Activated CD4-positive, alpha-beta T cell treated with anti-CD3 and anti-CD28 coated beads for 36 hours (primary cell): Measurements from ENCODE around the gene KRT86. TPM values are rescaled to one million over a fixed set of nuclear protein-coding genes. Genes with fewer than 3 reads are reported as not detected.

ENCODE experiments used
- ATAC-seq: fragments of 200-7000 bp; cut with Tn5 transposase; one replicate; pipeline ENCODE4 v1.10.0; 2021; ENCODE audit warnings: mild to moderate bottlenecking, moderate library complexity
- CTCF ChIA-PET: fragments of 350-600 bp; sonication (Branson Sonifier 250); formaldehyde crosslinking; loops from one replicate; lab custom pipeline; 2021; ENCODE audit warnings: antibody characterized with exemption; lab: Charles Lee
- POLR2A ChIA-PET: fragments of 350-600 bp; sonication (Branson Sonifier 250); formaldehyde crosslinking; loops from one replicate; lab custom pipeline; 2021; ENCODE audit warnings: antibody characterized with exemption, inconsistent platforms; lab: Charles Lee
- DNase-seq: peaks from one replicate; pipeline ENCODE4 v3.0.0-alpha.2; 2020
- H3K27ac Mint-ChIP-seq: one replicate; pipeline ENCODE4 v1.8.0; 2021; ENCODE audit warnings: mixed read lengths
- H3K27me3 Mint-ChIP-seq: one replicate; pipeline ENCODE4 v1.8.0; 2021; ENCODE audit warnings: mixed read lengths
- H3K36me3 Mint-ChIP-seq: one replicate; pipeline ENCODE4 v1.8.0; 2021; ENCODE audit warnings: low read depth, mixed read lengths
- H3K4me1 Mint-ChIP-seq: one replicate; pipeline ENCODE4 v1.8.0; 2021; ENCODE audit warnings: mixed read lengths
- H3K4me3 Mint-ChIP-seq: one replicate; pipeline ENCODE4 v1.8.0; 2021; ENCODE audit warnings: mild to moderate bottlenecking, moderate library complexity, mixed read lengths
- H3K9me3 Mint-ChIP-seq: one replicate; pipeline ENCODE4 v1.8.0; 2021; ENCODE audit warnings: low read depth, mixed read lengths
- intact Hi-C, 2 experiments: fragments of 100-400 bp; cut with DNase I in 1 of 2; cut with micrococcal nuclease in 1 of 2; formaldehyde crosslinking; loops; one replicate each; pipeline versions ENCODE4 v1.14.2 to v1.15.1; 2022 to 2024; cut with DNase I, micrococcal nuclease
- total RNA-seq, 2 experiments: library from RNA; stranded (reverse); gene quantifications; one replicate each; pipeline ENCODE4 v1.2.3, GENCODE V29; 2021

The KRT86 gene
- total RNA-seq, 2 experiments from 2014 or later, result not detected

DNA sequence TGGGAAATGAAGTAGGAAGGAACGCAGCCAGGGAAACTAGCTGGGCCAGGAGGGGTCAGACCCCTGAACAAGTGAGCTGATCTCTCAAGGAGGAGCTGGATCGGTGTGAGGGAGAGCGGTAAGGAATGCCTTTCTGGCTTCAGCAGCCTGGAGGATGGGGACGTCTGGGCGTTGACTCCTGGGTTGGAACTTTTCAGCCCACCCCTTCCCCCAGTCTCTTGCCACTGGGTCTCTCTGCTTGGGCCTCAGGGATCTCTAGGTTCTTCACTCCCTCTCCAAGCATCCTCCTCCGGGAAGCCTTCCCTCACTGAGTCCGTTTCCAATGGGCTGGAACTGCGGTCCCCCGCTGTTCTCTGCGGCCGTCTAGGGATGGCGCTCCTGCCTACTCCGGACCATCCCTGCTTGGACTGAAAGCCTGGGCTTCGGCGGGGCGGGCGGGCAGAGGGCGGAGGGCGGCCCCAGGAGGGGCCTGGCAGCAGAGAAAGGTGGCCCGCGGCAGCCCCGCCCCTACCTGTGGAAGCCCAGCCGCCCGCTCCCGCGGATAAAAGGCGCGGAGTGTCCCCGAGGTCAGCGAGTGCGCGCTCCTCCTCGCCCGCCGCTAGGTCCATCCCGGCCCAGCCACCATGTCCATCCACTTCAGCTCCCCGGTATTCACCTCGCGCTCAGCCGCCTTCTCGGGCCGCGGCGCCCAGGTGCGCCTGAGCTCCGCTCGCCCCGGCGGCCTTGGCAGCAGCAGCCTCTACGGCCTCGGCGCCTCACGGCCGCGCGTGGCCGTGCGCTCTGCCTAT, 41.6 kb upstream of the KRT86 start, which contains the start of gene KRT7:
KRT7 (plus strand) TSS at position 570 of the 788 bp plus-strand sequence; CDS start at position 624, 54 bp downstream.
- no peaks in the 10 kb centered on the region for H3K36me3 Mint-ChIP-seq
- ATAC-seq (no peak), DNase-seq (no peak)
- POLR2A ChIA-PET, result no interaction called here
- H3K9me3 Mint-ChIP-seq, result no peaks in the 10 kb centered on the region
- intact Hi-C loops, result no loop called here
- CTCF ChIA-PET, result interaction anchor here (1.2 kb wide), 1 partner anchor 8 kb away, joined by 3 read pairs; no protein-coding TSS in a partner anchor
- no peak within 1 kb of the TSS for H3K27ac Mint-ChIP-seq
- no peaks in the 10 kb centered on the region for H3K4me1 Mint-ChIP-seq
- peaks cover 51% of the 10 kb centered on the region for H3K27me3 Mint-ChIP-seq
- H3K4me3 Mint-ChIP-seq, result no peak within 1 kb of the TSS

DNA sequence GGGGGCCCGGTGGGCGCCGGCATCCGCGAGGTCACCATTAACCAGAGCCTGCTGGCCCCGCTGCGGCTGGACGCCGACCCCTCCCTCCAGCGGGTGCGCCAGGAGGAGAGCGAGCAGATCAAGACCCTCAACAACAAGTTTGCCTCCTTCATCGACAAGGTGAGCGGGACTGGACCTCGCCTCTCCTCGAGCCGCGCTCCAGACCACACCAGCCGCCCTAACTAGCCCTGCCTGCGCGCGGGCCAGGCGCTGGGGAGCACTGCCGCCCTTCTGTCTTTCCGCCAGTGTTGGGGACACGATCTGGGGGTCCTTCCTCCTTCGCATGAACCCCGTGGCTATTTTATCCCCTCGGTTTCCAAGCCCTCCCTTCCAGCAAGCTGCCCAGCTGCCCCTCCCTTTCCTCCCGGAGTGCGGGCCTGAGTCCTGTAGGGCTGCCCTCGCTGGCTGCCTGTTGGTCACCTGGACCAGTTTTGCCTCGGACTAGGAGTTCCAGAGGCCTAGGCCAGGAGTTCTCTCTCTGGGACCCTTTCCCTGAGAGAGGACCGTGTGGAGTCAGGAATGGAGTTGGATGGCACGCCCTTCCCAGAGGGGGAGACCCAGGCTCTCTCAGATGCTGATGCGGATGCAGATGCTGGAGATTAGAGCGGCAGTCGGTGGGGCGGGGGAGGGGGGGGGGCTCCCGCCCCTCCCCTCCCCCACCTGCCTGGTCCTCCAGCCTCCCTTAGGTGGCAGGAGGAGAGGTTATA, 40.8 kb upstream of the KRT86 start:
- intact Hi-C loops, result no loop called here
- CTCF ChIA-PET, result interaction anchor here (1.2 to 1.3 kb wide), 2 partner anchors 9 to 46 kb away, joined by 3 read pairs; no protein-coding TSS in a partner anchor

DNA sequence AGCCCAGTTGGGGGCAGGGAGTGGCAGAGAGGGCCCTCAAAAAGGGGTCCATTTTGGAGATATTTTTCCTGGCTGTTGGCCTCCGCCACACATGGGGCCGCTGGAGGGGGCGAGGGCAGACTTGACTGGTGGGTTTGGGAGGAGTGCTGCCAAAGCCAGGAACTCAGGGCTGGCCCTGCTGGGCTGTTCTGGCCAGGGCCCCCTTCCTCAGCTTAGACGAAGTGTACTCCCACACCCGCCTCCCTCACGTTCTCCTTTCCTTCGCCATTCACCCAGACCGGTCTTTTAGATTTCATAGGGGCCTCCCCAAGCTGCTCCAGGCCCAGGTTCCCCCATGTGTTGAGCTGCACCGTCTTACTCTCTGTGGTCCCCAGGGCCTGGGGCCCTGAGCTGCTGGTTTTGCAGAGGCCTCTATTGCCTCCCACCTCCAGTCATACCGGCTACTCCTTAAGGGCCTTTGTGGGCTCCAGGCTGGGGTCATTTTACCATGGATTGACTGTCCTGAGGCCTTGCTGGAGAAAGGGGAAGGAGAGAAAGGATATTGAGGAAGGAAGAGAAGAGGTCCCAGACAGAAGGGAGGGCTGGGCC, 40.1 kb upstream of the KRT86 start:
- POLR2A ChIA-PET, result no interaction called here
- H3K27me3 Mint-ChIP-seq, result peaks cover 42% of the 10 kb centered on the region
- CTCF ChIA-PET, result interaction anchor here (1.3 kb wide), 1 partner anchor 45 kb away, joined by 3 read pairs; no protein-coding TSS in a partner anchor

More for the DNA sequence above, 40.8 kb upstream of the KRT86 start:
- DNase-seq, result no peak
- Mint-ChIP-seq H3K4me1 (no peaks in the 10 kb centered on the region), H3K27ac (no peak overlapping the region), H3K9me3 (no peaks in the 10 kb centered on the region), H3K4me3 (no peak overlapping the region), H3K27me3 (peaks cover 48% of the 10 kb centered on the region), H3K36me3 (no peaks in the 10 kb centered on the region)
- POLR2A ChIA-PET, result no interaction called here
- no peak for ATAC-seq

DNA sequence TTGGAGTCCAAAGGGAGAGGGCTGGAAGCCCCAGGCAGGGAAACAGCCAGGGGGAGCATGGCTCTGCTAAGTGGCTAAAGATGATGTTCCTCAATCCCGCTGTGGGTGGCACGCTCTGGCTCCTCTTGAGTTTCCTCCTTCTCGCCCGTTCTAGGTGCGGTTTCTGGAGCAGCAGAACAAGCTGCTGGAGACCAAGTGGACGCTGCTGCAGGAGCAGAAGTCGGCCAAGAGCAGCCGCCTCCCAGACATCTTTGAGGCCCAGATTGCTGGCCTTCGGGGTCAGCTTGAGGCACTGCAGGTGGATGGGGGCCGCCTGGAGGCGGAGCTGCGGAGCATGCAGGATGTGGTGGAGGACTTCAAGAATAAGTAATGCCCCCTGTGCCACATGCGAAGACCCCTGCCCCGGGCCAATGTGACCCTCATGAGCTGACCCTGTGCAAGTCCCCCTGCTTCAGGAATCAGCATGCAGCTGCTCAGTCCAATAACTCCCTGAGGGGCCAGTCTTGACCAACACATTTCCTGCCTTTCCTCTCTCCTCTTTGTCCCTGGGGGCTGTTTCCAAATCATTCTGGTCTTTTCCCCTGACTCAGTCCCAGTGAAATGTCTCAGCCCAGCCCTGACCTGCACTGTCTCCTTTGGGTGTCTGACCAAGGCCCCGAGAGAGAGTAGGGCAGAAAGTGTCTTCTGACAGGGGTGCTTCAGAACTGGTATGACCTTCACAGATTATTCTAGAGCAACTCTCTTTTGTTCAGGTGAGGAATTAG, 39.3 kb upstream of the KRT86 start:
- Mint-ChIP-seq H3K36me3 (no peaks in the 10 kb centered on the region), H3K4me1 (no peaks in the 10 kb centered on the region), H3K9me3 (no peaks in the 10 kb centered on the region), H3K4me3 (no peak overlapping the region), H3K27ac (no peak overlapping the region), H3K27me3 (peaks cover 35% of the 10 kb centered on the region)
- intact Hi-C loops, result no loop called here
- ChIA-PET POLR2A (no interaction called here), CTCF (interaction anchor here (0.6 to 4.0 kb wide), 3 partner anchors 11 to 153 kb away, joined by 3 to 42 read pairs (median 4); no protein-coding TSS in a partner anchor)
- no peak for DNase-seq
- ATAC-seq, result no peak

More for the DNA sequence above, 40.1 kb upstream of the KRT86 start:
- no peaks in the 10 kb centered on the region for H3K9me3 Mint-ChIP-seq
- ATAC-seq (no peak), DNase-seq (no peak)
- no peaks in the 10 kb centered on the region for H3K4me1 Mint-ChIP-seq
- no peak overlapping the region for H3K4me3 Mint-ChIP-seq
- H3K27ac Mint-ChIP-seq, result no peak overlapping the region
- intact Hi-C loops, result no loop called here
- H3K36me3 Mint-ChIP-seq, result no peaks in the 10 kb centered on the region

DNA sequence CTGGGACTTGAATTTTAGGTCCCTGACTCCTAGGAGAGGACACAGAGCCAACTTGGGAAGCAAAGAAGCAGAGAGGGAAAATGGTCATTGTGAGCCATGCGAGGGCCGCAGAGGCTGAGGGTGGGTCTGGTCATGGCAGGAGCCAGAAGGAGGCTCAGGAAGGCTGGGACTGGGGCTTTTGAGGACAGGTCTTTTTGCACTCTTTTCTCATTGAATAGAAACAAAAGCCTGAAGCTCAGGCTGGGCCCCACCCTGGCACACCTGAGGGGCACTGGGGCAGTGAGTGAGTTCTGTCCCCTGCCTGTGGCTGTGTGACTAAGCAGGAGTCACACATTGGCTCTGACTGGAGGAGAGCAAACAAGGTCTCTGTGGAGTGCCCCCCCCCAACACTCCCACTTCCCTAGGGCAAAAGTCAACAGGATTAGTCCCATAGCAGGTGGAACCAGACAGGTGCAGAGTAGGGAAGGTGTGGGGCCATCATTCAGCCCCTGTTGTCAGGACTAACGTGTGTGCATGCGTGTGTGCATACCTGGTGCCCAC, 38.6 kb upstream of the KRT86 start:
- ChIA-PET POLR2A (no interaction called here), CTCF (interaction anchor here (4.0 kb wide), 1 partner anchor 12 kb away, joined by 42 read pairs; no protein-coding TSS in a partner anchor)
- Mint-ChIP-seq H3K27ac (no peak overlapping the region), H3K27me3 (peaks cover 31% of the 10 kb centered on the region), H3K36me3 (no peaks in the 10 kb centered on the region), H3K9me3 (no peaks in the 10 kb centered on the region), H3K4me1 (no peaks in the 10 kb centered on the region), H3K4me3 (no peak overlapping the region)
- intact Hi-C loops, result no loop called here
- ATAC-seq (no peak), DNase-seq (no peak)

DNA sequence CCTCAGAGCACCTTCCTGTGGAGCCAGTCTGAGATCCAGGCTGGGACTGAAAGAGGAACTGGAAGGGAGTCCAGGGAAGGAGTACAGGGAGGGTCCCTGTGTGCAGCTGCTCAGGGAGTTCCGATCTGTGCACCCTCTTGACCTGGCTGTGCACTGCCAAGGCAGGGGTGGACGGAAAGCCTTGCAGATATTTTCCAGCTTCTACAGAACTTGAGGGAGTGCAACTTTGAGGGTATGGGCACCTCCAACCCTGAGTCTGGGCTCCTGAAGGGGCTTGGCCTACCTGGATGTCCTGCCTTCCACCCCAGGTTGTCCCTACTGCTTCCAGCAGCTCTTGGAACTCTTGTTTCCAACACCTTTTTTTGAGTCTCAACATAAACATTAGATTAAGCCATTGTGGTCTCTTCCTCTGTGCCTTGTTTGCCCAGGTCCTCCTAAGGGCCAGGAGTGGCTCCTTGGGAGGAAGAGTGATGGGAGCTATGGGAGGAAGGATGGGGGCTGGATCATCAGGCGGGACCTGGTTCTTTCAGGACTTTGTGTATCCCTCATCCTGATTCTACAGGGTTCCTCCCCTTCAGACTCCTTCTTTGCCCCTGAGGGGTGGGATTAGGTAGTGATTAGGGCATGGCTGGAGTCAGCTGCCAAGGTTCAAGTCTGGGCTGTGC, 37.9 kb upstream of the KRT86 start:
- ATAC-seq, result no peak
- Mint-ChIP-seq H3K36me3 (no peaks in the 10 kb centered on the region), H3K4me1 (no peaks in the 10 kb centered on the region), H3K27ac (no peak overlapping the region), H3K4me3 (no peak overlapping the region), H3K9me3 (no peaks in the 10 kb centered on the region), H3K27me3 (peaks cover 26% of the 10 kb centered on the region)
- intact Hi-C loops, result no loop called here
- POLR2A ChIA-PET, result interaction anchor here (0.7 kb wide), 1 partner anchor 617 kb away, joined by 3 read pairs; no protein-coding TSS in a partner anchor
- CTCF ChIA-PET, result interaction anchor here (2.1 to 4.0 kb wide), 2 partner anchors 12 to 43 kb away, joined by 6 to 42 read pairs; no protein-coding TSS in a partner anchor
- DNase-seq, result no peak

DNA sequence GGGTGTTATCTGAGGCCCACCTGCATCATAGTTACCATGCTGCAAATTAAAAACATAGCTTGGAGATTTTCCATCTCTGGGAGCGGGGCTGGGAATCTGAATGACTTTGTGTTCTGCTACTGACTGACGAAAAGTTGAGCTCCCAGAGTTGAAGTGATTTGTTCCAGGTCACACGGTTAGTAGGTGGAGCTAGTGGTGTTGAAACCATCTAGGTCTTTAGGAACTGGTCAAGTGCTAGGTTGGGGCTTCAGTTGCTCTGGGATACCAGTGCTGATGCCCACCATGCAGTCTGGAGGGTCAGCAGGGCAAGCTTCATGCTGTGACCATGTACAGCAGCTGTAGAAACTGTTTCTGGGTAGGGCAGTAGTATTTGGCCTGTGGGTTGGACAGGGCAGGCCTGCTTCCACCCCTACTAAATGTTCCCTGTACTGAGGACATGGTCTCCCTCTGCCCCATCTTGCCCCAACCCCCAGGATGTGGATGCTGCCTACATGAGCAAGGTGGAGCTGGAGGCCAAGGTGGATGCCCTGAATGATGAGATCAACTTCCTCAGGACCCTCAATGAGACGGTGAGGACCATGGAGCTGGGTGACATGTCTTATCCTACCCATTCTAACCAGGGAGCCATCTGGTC, 36.1 kb upstream of the KRT86 start:
- Mint-ChIP-seq H3K4me1 (peaks cover 1% of the 10 kb centered on the region), H3K27me3 (peaks cover 15% of the 10 kb centered on the region), H3K36me3 (no peaks in the 10 kb centered on the region), H3K9me3 (no peaks in the 10 kb centered on the region), H3K27ac (no peak overlapping the region), H3K4me3 (no peak overlapping the region)
- ATAC-seq (no peak), DNase-seq (no peak)
- intact Hi-C loops, result no loop called here
- ChIA-PET POLR2A (no interaction called here), CTCF (interaction anchor here (0.6 to 4.0 kb wide), 7 partner anchors 9 to 41 kb away, joined by 3 to 42 read pairs (median 4); no protein-coding TSS in a partner anchor)

DNA sequence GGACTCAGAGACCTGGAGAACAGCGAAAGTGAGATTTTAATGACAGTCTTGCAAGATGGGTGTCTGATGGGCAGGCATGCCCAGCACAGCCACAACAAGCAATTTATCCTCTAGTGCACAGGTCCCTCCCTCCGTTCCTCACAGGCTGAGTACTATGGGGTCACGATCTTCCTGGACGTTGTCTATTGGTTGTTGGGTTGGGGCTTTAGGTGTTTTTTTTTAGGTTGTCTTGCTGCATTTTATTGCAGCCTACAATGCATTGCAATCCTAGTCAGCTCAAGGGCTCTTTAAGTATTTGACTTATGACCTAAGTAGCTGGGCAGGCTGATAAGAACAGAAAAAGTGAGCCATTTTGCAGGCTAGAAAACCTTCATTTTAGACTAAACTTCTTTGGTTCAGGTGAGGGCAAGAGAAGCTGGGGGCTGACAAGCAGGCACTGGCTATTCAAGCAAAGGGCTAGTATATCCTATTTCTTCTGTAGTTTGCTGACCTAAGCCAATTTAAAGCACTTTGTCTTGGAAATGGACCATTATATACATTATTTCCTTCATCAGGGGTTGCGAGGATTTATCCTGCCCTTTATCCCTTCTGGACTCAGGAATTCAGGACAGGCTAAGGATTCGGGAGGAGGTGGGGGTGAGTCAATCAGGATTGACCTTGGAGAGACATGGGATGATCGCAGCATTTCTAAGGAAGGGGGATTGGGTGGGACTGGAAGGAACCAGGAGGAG, 35.4 kb upstream of the KRT86 start:
- Mint-ChIP-seq H3K4me1 (peaks cover 9% of the 10 kb centered on the region), H3K4me3 (no peak overlapping the region), H3K9me3 (no peaks in the 10 kb centered on the region), H3K36me3 (no peaks in the 10 kb centered on the region), H3K27me3 (peaks cover 11% of the 10 kb centered on the region), H3K27ac (no peak overlapping the region)
- ChIA-PET CTCF (interaction anchor here (0.6 to 4.0 kb wide), 3 partner anchors 15 to 36 kb away, joined by 4 to 42 read pairs (median 4); no protein-coding TSS in a partner anchor), POLR2A (no interaction called here)
- DNase-seq, result no peak
- no peak for ATAC-seq
- intact Hi-C loops, result no loop called here

DNA sequence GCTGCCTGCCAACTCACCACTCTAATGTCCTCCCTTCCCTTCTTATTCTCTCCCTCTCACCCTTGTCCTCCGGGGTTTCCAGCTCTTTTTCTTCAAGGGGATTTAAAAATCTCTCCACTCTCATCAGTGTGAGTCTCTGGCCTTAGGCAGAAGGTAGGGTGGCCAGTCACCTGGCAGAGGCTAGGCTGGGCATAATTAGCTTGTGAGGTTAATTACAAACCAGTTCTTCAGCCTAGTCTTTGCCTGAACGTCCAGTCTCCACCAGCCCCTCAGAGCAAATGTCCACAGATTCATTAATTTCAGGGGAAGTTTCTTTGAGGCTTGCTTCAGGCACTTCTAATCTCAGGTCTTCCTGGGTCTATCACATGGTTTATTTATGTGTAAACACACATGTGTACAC, 34.7 kb upstream of the KRT86 start:
- Mint-ChIP-seq H3K4me3 (no peak overlapping the region), H3K9me3 (no peaks in the 10 kb centered on the region), H3K36me3 (no peaks in the 10 kb centered on the region), H3K27me3 (peaks cover 4% of the 10 kb centered on the region), H3K4me1 (peaks cover 14% of the 10 kb centered on the region), H3K27ac (no peak overlapping the region)
- POLR2A ChIA-PET, result no interaction called here
- CTCF ChIA-PET, result no interaction called here
- intact Hi-C loops, result no loop called here
- no peak for ATAC-seq
- no peak for DNase-seq
